Lower lobe of right lung (tissue), 2 donors: ENCODE data around the gene SNRNP25. TPM values are rescaled to one million over a fixed set of nuclear protein-coding genes. Genes with fewer than 3 reads are reported as not detected.
"Not testable (repeated sequence)": the region's sequence is repeated elsewhere in the genome, so short reads cannot be mapped to it uniquely, and the experiment has no call there.

Experiments
- ATAC-seq, 2 donors: fragments of 200-7000 bp; cut with Tn5 transposase; one replicate each; pipeline ENCODE4 v1.9.1; 2020 to 2022; ENCODE audit warnings: mild to moderate bottlenecking in 2 of 2, moderate library complexity in 2 of 2
- DNase-seq: peaks from one replicate; pipeline ENCODE4 v3.0.0-alpha.2; 2020
- H3K27ac ChIP-seq: fragments of 200-600 bp; one replicate; pipeline ENCODE4 v1.8.0; 2022
- H3K27me3 ChIP-seq: fragments of 200-600 bp; one replicate; pipeline ENCODE4 v1.8.0; 2022; ENCODE audit warnings: low read depth
- H3K36me3 ChIP-seq: fragments of 200-600 bp; one replicate; pipeline ENCODE4 v1.8.0; 2022; ENCODE audit warnings: mild to moderate bottlenecking
- H3K4me1 ChIP-seq: fragments of 200-600 bp; one replicate; pipeline ENCODE4 v1.8.0; 2022
- H3K4me3 ChIP-seq: fragments of 200-600 bp; one replicate; pipeline ENCODE4 v1.8.0; 2022; ENCODE audit warnings: mild to moderate bottlenecking
- H3K9me3 ChIP-seq: fragments of 200-600 bp; one replicate; pipeline ENCODE4 v1.8.0; 2022
- intact Hi-C: fragments of 100-400 bp; cut with DNase I; formaldehyde crosslinking; loops from one replicate; pipeline ENCODE4 v1.11.0; 2022
- total RNA-seq: library from RNA; stranded (reverse); fragmentation: NEBNext Ultra II Directional; extraction: Animal tissue kit (Norgen Biotek cat#: 25700); gene quantifications from one replicate; pipeline ENCODE4 v1.2.1, GENCODE V29; 2021
- TF ChIP-seq, protein P1 (sequence below): fragments of 200-600 bp; IDR thresholded peaks from one replicate; pipeline ENCODE4 v1.8.0; 2022; ENCODE audit warnings: antibody characterized with exemption, mild to moderate bottlenecking
- donor health status: DM: no; HTN: yes; CAD: no; lungs with severe emphysema.

SNRNP25 gene
- total RNA-seq, 1 donor from 2014 or later = 18.5 TPM

DNA sequence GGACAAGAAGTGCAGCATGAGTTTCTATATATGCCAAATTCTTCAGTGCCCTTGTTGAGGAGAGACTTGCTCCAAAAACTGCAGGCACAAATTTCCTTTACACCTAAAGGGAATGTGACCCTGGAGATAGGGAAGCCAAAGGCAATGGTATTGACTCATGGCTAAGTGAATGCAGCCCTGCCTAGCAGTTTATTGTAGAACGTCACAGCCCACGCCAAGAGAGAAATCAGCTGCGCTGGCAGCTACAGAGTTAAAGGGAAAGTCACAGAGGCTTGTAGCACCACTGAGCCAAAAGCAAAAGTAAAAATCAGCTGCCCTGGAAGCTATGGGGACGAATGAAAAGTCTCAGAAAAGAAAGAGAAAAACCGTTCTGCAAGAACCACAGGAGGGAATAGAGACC is 10.3 kb upstream of the SNRNP25 start:
- no peaks in the 10 kb centered on the region for H3K9me3 ChIP-seq
- H3K36me3 ChIP-seq = peaks cover 33% of the 10 kb centered on the region
- intact Hi-C loops = no loop called here
- H3K4me3 ChIP-seq = no peak overlapping the region
- peaks cover 9% of the 10 kb centered on the region for H3K4me1 ChIP-seq
- DNase-seq (no peak), ATAC-seq (no peak)
- no peaks in the 10 kb centered on the region for H3K27me3 ChIP-seq
- no peak overlapping the region for H3K27ac ChIP-seq
- TF ChIP-seq, protein P1, sequence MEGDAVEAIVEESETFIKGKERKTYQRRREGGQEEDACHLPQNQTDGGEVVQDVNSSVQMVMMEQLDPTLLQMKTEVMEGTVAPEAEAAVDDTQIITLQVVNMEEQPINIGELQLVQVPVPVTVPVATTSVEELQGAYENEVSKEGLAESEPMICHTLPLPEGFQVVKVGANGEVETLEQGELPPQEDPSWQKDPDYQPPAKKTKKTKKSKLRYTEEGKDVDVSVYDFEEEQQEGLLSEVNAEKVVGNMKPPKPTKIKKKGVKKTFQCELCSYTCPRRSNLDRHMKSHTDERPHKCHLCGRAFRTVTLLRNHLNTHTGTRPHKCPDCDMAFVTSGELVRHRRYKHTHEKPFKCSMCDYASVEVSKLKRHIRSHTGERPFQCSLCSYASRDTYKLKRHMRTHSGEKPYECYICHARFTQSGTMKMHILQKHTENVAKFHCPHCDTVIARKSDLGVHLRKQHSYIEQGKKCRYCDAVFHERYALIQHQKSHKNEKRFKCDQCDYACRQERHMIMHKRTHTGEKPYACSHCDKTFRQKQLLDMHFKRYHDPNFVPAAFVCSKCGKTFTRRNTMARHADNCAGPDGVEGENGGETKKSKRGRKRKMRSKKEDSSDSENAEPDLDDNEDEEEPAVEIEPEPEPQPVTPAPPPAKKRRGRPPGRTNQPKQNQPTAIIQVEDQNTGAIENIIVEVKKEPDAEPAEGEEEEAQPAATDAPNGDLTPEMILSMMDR = no peak

DNA sequence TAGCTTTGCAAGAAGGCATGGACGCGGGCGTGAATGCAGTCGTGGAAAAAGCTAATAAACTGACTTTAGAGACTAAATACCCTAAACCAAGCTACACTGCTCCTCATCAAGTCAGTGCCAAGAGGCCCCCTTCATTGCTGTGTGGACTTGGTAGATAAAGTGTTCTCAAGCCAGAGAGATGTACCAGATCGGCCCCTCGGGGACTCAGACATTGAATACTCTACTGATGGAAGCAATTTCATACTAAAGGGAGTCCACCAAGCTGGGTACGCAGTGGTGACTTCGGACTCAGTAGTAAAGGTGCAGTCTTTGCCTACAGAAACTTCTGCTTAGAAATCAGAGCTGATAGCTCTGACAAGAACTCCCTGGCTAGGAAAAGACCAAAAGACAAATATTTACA is 9.0 kb upstream of the SNRNP25 start:
- no peak for DNase-seq
- Histone ChIP-seq H3K27me3 (no peaks in the 10 kb centered on the region), H3K4me3 (no peak overlapping the region), H3K4me1 (no peaks in the 10 kb centered on the region), H3K36me3 (peaks cover 34% of the 10 kb centered on the region), H3K27ac (no peak overlapping the region), H3K9me3 (no peaks in the 10 kb centered on the region)
- intact Hi-C loops = no loop called here
- ATAC-seq = no peak
- TF ChIP-seq, protein P1 = no peak

DNA sequence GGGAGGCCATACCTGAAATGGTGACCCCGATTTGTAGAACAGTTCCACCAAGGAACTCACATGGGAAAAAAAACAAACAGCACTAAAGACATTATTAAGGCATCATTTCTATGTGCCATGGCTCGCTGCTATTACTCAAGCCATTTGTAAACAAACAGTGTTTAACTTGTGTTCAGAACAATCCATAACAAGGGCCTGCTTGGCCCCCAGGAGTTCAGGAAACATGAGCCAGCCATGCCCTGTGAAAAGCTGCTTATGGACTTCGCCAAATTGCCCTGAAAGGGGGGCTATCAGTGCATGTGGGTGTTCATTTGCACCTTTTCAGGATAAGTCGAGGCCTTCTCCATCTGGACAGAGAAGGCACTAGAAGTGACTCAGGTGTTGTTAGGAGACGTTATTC is 8.2 kb upstream of the SNRNP25 start:
- Histone ChIP-seq H3K27ac (no peak overlapping the region), H3K9me3 (no peaks in the 10 kb centered on the region), H3K4me1 (no peaks in the 10 kb centered on the region), H3K4me3 (no peak overlapping the region), H3K27me3 (no peaks in the 10 kb centered on the region), H3K36me3 (peaks cover 38% of the 10 kb centered on the region)
- intact Hi-C loops = no loop called here
- ATAC-seq (no peak), DNase-seq (no peak)
- TF ChIP-seq, protein P1 = no peak

DNA sequence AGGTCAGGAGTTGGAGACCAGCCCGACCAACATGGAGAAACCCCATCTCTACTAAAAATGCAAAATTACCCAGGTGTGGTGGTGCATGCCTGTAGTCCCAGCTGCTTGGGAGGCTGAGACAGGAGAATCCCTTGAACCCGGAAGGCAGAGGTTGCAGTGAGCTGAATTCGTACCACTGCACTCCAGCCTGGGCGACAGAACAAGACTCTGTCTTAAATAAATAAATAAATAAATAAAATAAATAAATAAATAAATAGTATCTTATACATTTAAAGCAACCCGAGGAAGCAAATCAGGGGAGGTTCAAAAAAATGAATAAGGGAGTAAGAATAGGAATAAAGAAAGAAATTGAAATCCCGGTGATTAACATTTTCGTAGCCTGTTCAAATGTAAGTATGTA is 7.1 kb upstream of the SNRNP25 start:
- H3K4me1 ChIP-seq, intact Hi-C loops, H3K27ac ChIP-seq, H3K9me3 ChIP-seq, H3K4me3 ChIP-seq, H3K27me3 ChIP-seq, DNase-seq, ATAC-seq: not testable (repeated sequence)
- H3K36me3 ChIP-seq = peaks cover 38% of the 10 kb centered on the region

DNA sequence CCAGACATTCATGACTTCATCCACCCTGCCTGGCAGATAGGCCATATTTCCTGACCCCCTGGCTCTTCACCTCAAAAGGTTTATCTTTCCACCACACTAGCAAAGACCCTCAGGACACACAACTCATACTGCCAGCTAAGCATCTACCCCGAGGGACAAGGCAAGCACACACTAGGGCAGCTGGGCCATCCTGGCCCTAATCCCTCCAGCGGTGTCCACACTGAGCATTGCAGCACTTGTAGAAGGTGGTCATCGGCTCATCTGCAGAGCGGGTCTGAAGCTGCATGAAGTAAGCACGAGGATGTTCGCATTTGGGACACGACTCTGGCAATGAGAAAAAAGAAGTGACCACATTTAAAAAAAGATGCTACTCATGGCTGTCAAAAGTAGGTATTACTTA is 6.4 kb upstream of the SNRNP25 start:
- H3K4me1 ChIP-seq = peaks cover 14% of the 10 kb centered on the region
- H3K27ac ChIP-seq = no peak overlapping the region
- peaks cover 38% of the 10 kb centered on the region for H3K36me3 ChIP-seq
- no peaks in the 10 kb centered on the region for H3K27me3 ChIP-seq
- H3K9me3 ChIP-seq = no peaks in the 10 kb centered on the region
- DNase-seq (no peak), ATAC-seq (no peak)
- intact Hi-C loops = no loop called here
- TF ChIP-seq, protein P1 = no peak
- no peak overlapping the region for H3K4me3 ChIP-seq

DNA sequence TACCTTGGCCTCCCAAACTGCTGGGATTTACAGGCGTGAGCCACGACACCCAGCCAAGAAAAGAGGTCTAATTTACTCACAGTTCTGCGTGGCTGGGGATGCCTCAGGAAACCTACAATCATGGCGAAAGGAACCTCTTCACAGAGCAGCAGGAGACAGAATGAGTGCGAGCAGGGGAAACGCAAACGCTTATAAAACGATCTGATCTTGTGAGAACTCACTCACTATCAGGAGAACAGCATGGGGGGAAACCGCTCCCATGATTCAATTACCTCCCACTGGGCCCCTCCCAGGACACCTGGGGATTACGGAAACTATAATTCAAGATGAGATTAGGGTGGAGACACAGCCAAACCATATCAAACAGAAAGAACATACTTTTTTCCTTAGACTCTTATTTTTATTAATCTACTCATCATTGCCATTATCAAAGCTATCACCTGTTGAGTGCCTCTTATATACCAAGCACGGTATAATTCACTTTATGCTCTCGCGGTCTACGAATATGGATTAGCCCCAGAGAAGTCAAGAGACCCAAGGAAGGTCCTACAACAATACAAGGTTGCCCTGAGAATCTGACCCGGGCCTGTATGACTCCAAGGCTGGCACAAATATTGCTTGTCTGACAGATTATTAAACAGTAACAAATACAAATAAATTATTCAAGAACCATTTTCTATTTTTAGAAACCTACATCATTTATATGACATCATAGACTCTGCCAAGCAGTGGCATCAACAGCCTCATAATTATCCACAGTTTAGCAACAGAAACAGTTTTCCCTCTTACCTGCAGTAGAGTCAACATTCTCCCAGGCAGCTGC is 2.6 kb upstream of the SNRNP25 start:
- TF ChIP-seq, protein P1 = no peak
- DNase-seq = no peak
- ATAC-seq = no peak
- no peaks in the 10 kb centered on the region for H3K27me3 ChIP-seq
- intact Hi-C loops = no loop called here
- H3K4me1 ChIP-seq = peaks cover 25% of the 10 kb centered on the region
- no peak overlapping the region for H3K4me3 ChIP-seq
- H3K9me3 ChIP-seq = no peaks in the 10 kb centered on the region
- H3K27ac ChIP-seq = no peak overlapping the region
- H3K36me3 ChIP-seq = peaks cover 28% of the 10 kb centered on the region
